Cardiac muscle cell (in vitro differentiated cells and primary cell): ENCODE measurements around the gene GNPDA2. TPM values are rescaled to one million over a fixed set of nuclear protein-coding genes. Genes with fewer than 3 reads are reported as not detected.

Experiments
- DNase-seq, 2 donors: peaks; one replicate each; pipeline versions ENCODE4 v3.0.0 to v3.0.0-alpha.2; 2010 to 2017; ENCODE audit warnings: low read depth in 1 of 2, low spot score in 1 of 2
- H3K27ac ChIP-seq: fragments of 200-600 bp; sonication (generic); 2 replicates; pipeline ENCODE4 v1.5.1; 2016
- H3K27me3 ChIP-seq: fragments of 200-600 bp; sonication (generic); 2 replicates; pipeline ENCODE4 v1.6.0; 2016; ENCODE audit warnings: control low read depth
- H3K36me3 ChIP-seq: fragments of 200-600 bp; sonication (generic); 2 replicates; pipeline ENCODE4 v1.5.1; 2016; ENCODE audit warnings: control low read depth
- H3K4me1 ChIP-seq: fragments of 200-600 bp; sonication (generic); 2 replicates; pipeline ENCODE4 v1.8.1; 2017; ENCODE audit warnings: low read depth, mild to moderate bottlenecking, mixed run types
- H3K4me3 ChIP-seq: fragments of 200-600 bp; sonication (generic); 2 replicates; pipeline ENCODE4 v1.5.1; 2016; ENCODE audit warnings: mild to moderate bottlenecking
- H3K9me3 ChIP-seq: fragments of 200-600 bp; sonication (generic); 2 replicates; pipeline ENCODE4 v1.5.1; 2017; ENCODE audit warnings: low read depth, mild to moderate bottlenecking, control low read depth
- CTCF ChIP-seq: IDR thresholded peaks from 2 replicates; pipeline ENCODE4 v1.5.1; 2012; ENCODE audit warnings: low read depth, mild to moderate bottlenecking, low read length
- polyA plus RNA-seq: library from polyadenylated mRNA; unstranded; fragments of >200 nt; fragmentation: Nextera tagmentation; extraction: Ambion mirVana; gene quantifications from 2 replicates; pipeline ENCODE4 v1.2.1, GENCODE V29; 2016
- total RNA-seq: library from RNA; depleted of rRNA; stranded (reverse); fragments of >200 nt; gene quantifications from 2 replicates; pipeline ENCODE4 v1.2.3, GENCODE V29; 2016

GNPDA2 gene
- total and polyA plus RNA-seq, 2 experiments from 2014 or later = 10.0 to 17.3 TPM

GRCh38 chr4:44661940-44662622, 64.3 kb downstream of the GNPDA2 start:
- Histone ChIP-seq H3K4me3 (no peak overlapping the region), H3K9me3 (no peaks in the 10 kb centered on the region), H3K27me3 (no peaks in the 10 kb centered on the region), H3K4me1 (no peaks in the 10 kb centered on the region), H3K27ac (no peak overlapping the region), H3K36me3 (no peaks in the 10 kb centered on the region)
- no peak for TF ChIP-seq CTCF
- DNase-seq = no peak

- Histone ChIP-seq H3K4me3 (no peak overlapping the region), H3K9me3 (no peaks in the 10 kb centered on the region), H3K27ac (no peak overlapping the region), H3K27me3 (no peaks in the 10 kb centered on the region), H3K4me1 (no peaks in the 10 kb centered on the region), H3K36me3 (no peaks in the 10 kb centered on the region)
- no peak for TF ChIP-seq CTCF
- DNase-seq = no peak
These were observed 66.0 kb downstream of the GNPDA2 start for GRCh38 chr4:44660396-44660795.

GRCh38 chr4:44652002-44652401, 74.4 kb downstream of the GNPDA2 start:
- H3K4me3 ChIP-seq = no peak overlapping the region
- H3K9me3 ChIP-seq = no peaks in the 10 kb centered on the region
- no peaks in the 10 kb centered on the region for H3K36me3 ChIP-seq
- DNase-seq = no peak
- no peaks in the 10 kb centered on the region for H3K27me3 ChIP-seq
- no peak overlapping the region for H3K27ac ChIP-seq
- no peak for TF ChIP-seq CTCF
- H3K4me1 ChIP-seq = no peaks in the 10 kb centered on the region

Other genes with a start within 250 kb of the GNPDA2 start
- not detected in 2 replicates for gene YIPF7, start 74.9 kb downstream of the GNPDA2 start, total RNA-seq
- 0.72 TPM in 1 of 2 replicates, not detected in the other for gene YIPF7, start 74.9 kb downstream of the GNPDA2 start, polyA plus RNA-seq
- 17.5 and 18.4 TPM in 2 replicates for gene GUF1, start 48.1 kb downstream of the GNPDA2 start, total RNA-seq
- gene GUF1, start 48.1 kb downstream of the GNPDA2 start, polyA plus RNA-seq = 19.5 and 25.1 TPM in 2 replicates